HG03045 (cell line): ENCODE data around the gene SLC8A2.

Experiments
- ATAC-seq: cut with Tn5 transposase; IDR thresholded peaks from one replicate; pipeline ENCODE4 v1.9.1; 2021; ENCODE audit warnings: mild to moderate bottlenecking, moderate library complexity; ENCODE audit not compliant: unreplicated experiment

The SLC8A2 gene

GRCh38 chr19:47433121-47433520 is 38.6 kb downstream of the SLC8A2 start:
- ATAC-seq = no peak

GRCh38 chr19:47432499-47432898 is 39.2 kb downstream of the SLC8A2 start:
- ATAC-seq = no peak

DNA sequence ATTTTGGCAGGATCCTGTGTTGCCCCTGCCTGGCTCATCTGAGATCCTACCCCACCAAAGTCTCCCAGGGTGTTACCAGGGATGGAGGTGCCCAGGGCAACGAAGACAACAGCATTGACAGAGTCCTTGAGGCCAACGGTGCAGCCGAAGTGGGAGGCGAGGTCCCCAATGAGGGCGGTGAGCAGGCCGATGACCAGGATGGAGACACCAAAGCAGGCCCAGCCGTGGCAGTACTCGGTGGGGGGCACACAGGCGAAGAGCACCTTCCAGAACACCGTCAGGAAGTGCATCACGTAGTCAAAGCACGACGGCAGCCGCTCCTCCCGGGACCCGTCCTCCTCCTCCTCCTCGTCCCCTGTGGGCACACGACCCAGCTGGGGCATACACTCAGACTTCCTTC is 39.6 kb downstream of the SLC8A2 start:
- no peak for ATAC-seq

DNA sequence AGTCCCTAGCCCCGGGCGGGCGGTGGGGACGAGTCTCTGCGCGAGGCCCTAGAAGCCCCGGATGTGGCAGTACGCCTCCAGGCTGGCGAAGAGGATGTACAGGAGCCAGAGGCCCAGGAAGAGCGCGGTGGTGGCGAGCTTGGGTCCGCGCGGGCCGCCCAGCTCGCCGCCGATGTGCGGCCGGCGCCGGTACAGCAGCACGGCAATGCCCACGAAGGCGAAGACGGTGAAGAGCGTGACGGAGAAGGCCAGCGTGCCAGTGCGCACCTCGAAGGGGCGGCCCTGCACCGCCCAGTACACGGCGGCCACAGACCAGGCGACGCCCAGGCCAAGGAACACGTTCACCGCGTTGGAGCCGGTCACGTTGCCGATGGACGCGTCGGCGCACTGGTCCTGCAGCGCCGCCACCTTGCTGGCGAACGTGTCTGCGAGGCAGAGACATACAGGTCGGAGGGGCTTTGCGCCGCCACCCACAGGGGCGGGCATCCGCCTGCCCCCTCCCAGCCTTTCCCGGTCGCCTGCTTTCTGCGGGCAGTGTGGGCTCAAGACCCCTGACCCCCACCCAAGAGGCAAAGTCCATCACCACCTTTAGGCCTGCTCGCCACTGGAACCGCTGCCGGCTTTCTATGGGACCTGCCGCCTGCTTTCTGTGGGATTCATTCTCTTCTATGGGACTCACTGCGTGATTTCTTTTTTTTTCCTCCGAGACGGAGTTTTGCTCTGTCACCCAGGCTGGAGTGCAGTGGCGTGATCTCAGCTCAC is 41.5 kb downstream of the SLC8A2 start:
- ATAC-seq = no peak

GRCh38 chr19:47429140-47429793 is 42.4 kb downstream of the SLC8A2 start:
- ATAC-seq = no peak

GRCh38 chr19:47428177-47428894 is 43.4 kb downstream of the SLC8A2 start:
- no peak for ATAC-seq

DNA sequence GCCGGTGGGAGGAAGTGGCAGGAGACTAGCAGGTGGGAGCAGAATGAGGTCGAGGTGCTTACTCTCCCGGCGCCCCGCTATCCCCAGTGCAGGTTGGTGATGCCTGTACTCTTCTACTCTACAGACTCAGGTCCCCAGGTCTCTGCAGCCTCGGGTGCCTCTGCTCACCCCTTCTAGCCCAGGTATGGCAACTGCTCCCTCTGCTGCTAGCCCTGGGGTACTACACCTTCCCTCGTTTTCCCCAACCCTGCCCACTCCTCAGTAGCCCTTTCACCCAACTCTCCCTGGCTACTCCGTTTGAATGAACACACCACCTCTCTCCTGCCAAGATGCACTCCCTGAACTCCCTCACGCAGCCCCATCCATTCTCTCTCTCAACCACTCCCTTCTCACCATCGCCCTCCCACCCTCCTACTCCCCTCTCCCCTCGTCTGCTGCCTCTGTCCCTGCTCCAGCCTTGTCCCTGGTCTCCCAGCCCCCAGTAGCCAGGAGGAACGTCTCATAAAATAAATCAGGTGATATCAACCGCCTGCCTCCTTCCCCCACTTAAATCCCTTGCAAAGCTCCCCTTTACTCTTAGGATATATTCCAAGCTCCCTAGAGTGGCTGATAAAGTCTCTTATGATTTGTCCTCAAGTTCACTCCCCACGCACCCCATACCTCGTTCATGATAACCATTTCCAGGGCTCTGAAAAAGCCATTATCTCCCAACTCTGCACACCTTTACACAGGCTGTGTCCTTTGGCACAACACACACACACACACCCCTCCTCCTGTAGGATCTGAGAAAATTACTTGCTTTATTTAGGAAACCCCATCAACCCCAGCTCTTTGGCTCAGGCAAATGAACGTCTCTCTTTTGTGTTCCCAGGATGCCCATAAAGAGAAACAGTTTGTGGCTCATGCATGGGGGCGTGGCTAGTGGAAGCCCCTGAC is 44.2 kb downstream of the SLC8A2 start:
- ATAC-seq = no peak

- no peak for ATAC-seq
Observed at GRCh38 chr19:47423203-47423882, 48.4 kb downstream of the SLC8A2 start.

DNA sequence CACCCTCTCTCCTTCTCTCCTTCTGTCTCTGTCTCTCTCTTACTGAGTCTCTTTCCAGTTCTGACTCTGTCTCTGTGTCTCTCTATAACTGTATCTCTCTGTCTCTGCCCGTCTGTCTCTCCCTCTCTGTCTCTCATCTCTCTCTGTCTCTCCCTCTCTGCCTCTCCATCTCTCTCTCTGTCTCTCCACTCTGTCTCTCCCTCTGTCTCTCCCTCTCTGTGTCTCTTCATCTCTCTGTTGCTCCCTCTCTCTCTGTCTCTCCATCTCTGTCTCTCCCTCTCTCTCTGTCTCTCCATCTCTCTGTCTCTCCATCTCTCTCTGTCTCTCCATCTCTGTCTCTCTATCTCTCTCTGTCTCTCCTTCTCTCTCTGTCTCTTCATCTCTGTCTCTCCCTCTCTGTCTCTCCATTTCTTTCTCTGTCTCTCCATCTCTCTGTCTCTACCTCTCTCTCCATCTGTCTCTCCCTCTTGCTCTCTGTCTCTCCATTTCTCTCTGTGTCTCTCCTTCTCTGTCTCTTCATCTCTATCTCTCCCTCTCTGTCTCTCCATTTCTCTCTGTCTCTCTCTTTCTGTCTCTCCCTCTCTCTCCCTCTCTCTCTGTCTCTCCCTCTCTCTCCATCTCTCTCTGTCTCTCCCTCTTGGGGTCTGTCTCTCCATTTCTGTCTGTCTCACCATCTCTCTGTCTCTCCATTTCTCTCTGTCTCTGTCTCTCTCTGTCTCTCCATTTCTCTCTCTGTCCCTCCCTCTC is 49.1 kb downstream of the SLC8A2 start:
- no peak for ATAC-seq

DNA sequence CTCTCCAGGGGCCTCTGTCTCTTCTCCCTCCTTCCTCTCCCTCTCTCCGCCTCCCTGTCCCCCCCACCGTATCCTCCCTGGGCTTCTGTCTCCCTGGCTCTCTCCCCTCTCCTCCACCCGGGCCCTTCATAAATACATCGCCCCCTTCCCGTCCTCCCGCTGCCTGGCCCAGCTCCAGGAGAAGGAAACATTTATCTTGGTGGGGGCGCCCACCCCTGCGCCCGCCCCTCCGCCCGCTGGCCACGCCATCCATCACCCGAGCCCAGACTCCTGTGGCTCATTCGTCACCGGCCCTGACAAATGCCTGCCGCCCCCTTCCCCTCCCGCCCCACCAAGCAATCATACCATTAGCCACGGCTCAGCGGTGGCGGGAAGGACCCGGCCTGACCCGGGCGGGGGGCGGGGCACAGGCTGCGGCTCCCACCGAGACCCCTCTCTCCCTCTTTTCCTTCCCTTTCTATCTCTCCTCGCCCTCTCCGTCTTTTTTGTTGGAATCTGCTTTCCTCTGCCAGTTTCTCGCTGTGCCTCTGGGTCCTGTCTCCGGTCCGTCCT is 49.8 kb downstream of the SLC8A2 start:
- ATAC-seq = no peak

GRCh38 chr19:47421244-47421786 is 50.4 kb downstream of the SLC8A2 start:
- no peak for ATAC-seq

GRCh38 chr19:47419789-47420188 is 51.9 kb downstream of the SLC8A2 start:
- ATAC-seq = no peak

DNA sequence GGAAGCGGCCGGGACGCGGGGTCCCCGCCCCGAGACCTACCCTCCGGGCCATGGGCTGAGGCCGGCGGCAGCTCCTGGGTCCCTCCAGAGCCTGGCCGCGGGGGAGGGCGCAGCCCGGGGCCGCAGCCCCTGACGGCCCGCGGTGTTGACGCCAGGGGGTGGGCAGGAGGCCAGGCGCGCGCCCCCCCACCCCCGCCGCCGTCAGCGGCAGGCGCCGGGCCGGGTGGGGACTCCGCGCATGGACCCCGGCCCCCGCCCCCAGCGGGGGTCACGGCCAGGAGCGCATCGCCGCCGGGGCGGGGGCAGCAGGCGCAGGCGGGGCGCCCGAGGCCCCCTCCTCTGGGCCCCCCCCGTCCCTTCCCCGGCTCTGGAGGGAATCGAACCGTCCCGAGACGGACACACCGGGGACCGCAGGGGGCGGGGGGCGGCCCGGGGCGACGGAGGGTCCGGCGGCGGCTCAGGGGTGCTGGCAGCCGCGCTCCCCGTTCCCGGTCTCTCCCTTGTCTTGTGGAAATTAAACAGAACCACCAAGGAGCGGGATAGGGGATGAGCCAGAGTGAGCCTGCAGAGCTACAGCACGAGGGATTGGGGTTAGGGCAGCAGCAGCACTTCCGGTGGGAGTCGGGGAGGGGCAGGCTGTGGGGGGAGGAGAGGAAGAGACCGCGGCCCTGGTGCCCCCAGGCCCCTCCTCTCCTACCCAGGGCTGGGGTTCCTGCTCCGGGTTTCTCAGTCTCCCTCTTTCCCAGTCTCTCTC is 52.5 kb downstream of the SLC8A2 start, which contains the start of gene MEIS3:
TSS of gene MEIS3 (minus strand) at position 498 of the 754 bp plus-strand sequence. CDS start at position 52, 446 bp downstream.
- no peak for ATAC-seq

DNA sequence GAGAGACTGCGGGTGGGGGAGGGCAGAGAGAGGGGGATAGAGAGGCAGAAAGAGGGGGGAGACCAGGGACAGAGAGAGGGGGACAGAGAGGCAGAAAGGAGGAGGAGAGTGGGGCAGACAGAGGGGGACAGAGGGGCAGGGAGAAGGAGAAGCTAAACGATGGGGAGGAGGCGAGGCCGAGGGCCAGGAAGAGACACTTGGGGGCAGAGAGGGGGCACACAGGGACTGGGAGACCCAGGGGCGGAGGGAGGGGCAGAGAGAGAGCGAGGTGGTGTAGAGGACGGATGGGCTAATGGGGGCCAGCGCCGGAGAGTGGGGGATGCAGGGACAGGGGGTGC is 53.0 kb downstream of the SLC8A2 start:
- ATAC-seq = no peak

DNA sequence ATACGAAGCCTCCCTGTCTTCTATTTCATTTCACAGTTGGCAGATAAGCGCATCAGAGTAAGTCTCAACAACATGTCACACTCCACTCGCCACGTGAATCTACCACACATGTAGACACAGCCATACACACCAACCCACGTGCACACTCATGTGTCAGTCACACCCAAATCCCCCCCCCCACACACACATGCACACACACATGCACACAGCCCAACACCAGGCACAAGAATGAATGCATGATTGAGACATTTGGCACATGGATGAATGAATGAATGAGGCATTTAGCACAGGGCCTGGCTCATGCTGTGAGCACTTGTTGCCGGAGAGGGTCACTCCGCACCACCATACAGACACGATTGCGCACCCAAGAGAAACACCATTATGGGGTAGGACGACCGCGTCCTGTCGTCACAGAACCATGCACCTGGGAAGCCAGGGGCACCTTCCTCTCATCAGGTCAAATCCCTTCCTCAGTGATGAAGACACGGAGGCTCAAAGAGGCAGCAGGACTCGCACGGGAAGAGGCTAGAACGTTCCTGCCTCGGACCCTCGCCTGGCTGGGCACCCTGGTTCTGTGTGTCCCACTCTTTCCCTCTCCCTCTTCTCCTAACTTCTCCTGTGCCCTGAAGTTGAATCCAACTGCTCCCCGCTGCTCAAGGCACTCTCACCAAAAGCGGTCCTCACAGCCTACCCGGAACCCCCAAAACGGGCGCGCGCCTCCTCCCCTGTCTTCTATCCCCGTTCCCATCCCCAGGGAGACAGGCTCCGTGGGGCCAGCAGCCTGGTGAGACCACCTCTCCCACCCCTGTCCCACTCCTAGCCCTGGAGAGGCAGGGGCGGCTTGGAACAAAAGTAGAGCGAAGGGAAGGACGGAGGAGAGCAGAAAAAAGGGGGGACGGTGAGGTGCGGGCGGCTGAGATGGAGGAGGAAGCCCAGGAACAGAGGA is 53.7 kb downstream of the SLC8A2 start:
- no peak for ATAC-seq

- no peak for ATAC-seq
Observed at GRCh38 chr19:47417107-47417745, 54.5 kb downstream of the SLC8A2 start.

- no peak for ATAC-seq
Observed at GRCh38 chr19:47416643-47416985, 55.1 kb downstream of the SLC8A2 start.
